Measurements from ENCODE around the gene PARP6.
"Not testable (repeated sequence)": the region's sequence is repeated elsewhere in the genome, so short reads cannot be mapped to it uniquely, and the experiment has no call there.

The PARP6 gene

DNA sequence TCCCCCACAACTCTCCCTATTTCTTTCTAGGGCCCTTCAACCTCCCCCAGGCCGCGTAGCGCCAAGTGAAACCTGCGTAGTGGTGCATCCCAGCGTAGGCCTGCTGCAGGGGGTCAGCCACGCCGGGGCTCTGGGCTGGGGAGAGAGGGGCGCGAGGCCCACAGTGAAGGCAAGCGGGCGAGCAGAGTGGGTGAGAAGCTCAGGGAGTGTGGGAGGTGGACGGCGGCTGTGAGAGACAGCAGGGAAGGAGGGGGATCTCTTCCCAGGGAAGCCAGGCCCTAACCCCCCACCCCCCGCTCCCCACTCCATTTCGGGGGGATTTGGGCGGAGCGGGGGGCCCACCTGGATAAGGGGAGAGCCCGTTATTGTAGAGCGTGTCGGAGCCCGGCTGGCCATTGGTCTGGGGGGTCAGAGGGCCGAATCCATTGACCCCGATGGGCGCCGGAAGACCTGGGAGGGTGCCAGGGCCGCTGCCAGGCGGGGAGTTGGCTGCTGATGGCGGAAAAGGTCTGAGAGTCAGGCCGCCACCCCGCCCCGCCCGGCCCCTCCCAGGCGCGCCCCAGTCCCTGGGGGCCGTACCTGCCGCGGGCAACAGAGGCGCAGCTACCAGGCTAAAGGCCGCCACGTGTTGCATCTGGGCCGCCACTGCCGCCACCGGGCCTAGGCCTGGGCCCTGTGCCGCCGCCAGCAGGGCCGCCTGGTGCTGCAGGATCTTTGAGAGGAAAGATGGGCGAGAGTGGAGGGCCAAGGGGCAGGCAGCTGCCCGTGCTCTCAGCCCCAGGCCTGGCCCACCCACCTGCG lies 16.6 kb upstream of the PARP6 start:
- Mint-ChIP-seq H3K27ac (no peak overlapping the region), H3K27me3 (no peaks in the 10 kb centered on the region), H3K9me3 (no peaks in the 10 kb centered on the region), H3K4me1 (ENCODE audit: low read depth) (no peaks in the 10 kb centered on the region), H3K36me3 (ENCODE audit: low read depth) (no peaks in the 10 kb centered on the region), H3K4me3 (no peak overlapping the region)

DNA sequence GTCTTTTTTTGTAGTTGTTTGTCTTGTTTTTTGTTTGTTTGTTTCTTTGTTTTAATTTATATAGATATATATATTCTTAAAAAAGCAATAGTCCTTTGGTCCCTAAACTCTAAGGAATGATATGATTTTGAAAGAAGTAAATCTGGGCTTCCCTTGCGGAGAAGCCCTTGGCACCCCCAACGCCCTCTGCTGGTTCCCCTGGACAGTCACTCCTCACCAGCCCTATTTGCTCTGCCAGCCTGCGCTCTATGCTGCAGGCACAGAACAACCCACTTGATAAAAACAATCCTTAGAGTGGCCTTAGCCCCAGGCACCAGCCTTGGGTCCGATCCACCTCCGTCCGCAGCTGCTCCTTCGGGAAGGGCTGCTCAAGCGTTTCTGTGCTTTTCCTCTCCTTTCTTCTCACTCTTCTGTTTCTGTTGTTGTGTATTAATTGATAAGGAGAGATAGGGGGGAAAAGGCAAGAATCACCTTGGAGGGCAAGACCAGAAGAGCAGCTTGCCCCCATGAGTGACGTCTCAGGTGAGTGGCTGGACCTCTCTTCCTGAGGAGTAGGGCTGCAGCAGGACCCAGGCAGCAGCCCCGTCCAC lies 13.7 kb upstream of the PARP6 start:
- Mint-ChIP-seq H3K27ac (no peak overlapping the region), H3K27me3 (no peaks in the 10 kb centered on the region), H3K4me3 (no peak overlapping the region), H3K36me3 (ENCODE audit: low read depth) (no peaks in the 10 kb centered on the region), H3K9me3 (no peaks in the 10 kb centered on the region), H3K4me1 (ENCODE audit: low read depth) (no peaks in the 10 kb centered on the region)

DNA sequence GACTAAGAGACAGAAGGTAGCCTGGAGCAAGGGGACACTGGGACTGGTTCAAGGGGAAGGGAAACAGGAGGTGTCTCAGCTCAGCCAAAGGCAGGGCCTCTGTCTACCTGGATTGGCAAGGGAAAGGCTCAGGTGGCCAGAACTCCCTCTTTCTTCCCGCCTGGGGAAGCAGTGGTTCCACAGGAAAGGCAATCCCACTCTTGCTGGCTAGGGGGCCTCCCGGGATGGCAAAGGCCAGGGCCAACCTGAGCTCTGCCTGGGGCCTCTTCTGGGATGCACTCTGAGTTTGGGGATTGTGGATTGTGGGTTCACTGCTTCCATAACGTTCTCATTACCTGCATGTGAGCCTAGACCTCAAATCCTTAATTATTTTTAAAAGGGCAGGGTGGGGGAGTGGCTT lies 13.0 kb upstream of the PARP6 start:
- Mint-ChIP-seq H3K27ac (no peak overlapping the region), H3K36me3 (ENCODE audit: low read depth) (no peaks in the 10 kb centered on the region), H3K4me1 (ENCODE audit: low read depth) (no peaks in the 10 kb centered on the region), H3K27me3 (no peaks in the 10 kb centered on the region), H3K9me3 (no peaks in the 10 kb centered on the region), H3K4me3 (no peak overlapping the region)

DNA sequence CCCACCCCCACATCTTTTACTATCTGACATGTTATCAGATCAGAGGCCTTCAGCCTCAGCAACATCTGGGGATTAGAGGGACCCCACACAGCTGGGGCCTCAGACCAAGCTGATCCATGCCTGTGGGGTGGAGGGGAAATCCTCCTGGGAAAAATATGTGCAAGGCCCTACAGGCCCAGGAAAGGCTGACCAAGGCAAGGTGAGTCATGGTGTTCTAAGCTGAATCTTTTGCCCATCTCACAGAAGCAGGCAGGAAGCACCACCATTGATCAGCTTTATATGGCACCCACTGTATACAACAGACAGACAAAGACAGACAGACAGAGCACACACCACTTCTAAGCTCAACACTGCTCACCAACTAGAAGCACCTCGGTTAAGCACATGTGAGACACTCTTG lies 12.4 kb upstream of the PARP6 start:
- Mint-ChIP-seq H3K27me3 (no peaks in the 10 kb centered on the region), H3K27ac (no peak overlapping the region), H3K36me3 (ENCODE audit: low read depth) (no peaks in the 10 kb centered on the region), H3K4me3 (no peak overlapping the region), H3K4me1 (ENCODE audit: low read depth) (no peaks in the 10 kb centered on the region), H3K9me3 (no peaks in the 10 kb centered on the region)

DNA sequence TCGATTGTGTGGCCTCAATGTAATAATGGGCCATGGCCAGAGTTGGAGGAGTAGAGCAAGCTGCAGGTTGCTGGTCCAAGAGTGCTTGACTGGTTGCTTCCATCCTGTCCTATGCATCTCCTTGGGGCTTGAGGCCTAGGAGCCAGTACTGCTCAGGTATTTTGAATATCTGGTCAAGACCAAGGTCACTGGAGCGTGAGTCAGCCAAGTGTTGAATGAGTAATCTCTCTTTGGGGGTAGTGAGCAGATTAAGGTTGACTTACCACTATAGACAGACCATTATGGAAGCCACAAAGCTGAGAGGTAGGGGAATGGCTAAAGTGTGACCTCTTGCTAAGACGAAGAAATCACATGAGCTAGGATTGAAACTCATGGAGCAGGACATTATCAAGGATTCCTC lies 9.4 kb upstream of the PARP6 start:
- Mint-ChIP-seq H3K4me1 (ENCODE audit: low read depth) (no peaks in the 10 kb centered on the region), H3K27ac (no peak overlapping the region), H3K36me3 (ENCODE audit: low read depth) (no peaks in the 10 kb centered on the region), H3K27me3 (no peaks in the 10 kb centered on the region), H3K9me3 (no peaks in the 10 kb centered on the region), H3K4me3 (no peak overlapping the region)

DNA sequence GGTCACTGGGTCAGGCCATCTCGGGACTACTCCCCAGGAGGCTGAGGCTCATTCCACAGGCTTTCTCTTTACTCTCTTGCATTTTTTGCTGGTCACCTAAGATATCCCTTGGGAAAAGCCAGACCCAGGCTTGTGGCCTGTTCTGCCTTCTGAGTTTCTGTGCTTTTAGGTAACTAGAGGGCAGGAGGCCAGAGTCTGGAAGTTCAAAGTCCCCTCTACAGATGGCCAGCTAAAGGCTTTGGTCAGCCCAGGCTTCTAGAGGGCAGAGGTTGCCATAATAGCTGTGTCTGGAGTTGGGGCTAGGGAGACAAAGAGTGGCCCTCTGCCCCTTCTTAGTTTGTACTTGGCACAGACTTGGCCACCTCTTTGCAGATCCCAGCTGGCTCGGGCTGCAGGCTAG lies 8.4 kb upstream of the PARP6 start:
- H3K27me3 Mint-ChIP-seq: no peaks in the 10 kb centered on the region
- no peaks in the 10 kb centered on the region for H3K4me1 Mint-ChIP-seq (ENCODE audit: low read depth)

DNA sequence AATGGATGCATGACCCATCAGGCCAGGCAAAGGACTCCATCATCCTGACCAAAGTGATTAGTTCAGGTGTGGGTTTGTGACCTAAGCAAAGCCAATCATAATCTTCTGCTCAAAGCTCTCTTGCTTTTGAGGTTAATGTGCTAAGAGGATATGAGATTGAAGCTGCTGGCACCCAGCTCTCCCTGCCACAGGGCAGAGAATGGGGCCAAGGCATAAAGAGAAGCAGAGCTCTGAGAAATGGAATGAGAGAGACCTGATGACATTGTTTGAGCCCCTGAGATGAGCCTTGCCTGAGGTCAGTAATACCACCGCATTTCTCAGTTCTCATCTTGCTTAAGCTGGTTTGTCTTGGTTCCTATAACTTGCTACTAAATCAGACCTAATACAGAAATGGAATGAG lies 6.4 kb upstream of the PARP6 start:
- H3K4me1 Mint-ChIP-seq (ENCODE audit: low read depth): peaks cover 4% of the 10 kb centered on the region
- H3K9me3 Mint-ChIP-seq: no peaks in the 10 kb centered on the region
- H3K36me3 Mint-ChIP-seq (ENCODE audit: low read depth): no peaks in the 10 kb centered on the region

More for the DNA sequence above, 8.4 kb upstream of the PARP6 start:
- H3K27ac Mint-ChIP-seq: no peak overlapping the region
- no peaks in the 10 kb centered on the region for H3K9me3 Mint-ChIP-seq
- H3K36me3 Mint-ChIP-seq (ENCODE audit: low read depth): no peaks in the 10 kb centered on the region
- no peak overlapping the region for H3K4me3 Mint-ChIP-seq

DNA sequence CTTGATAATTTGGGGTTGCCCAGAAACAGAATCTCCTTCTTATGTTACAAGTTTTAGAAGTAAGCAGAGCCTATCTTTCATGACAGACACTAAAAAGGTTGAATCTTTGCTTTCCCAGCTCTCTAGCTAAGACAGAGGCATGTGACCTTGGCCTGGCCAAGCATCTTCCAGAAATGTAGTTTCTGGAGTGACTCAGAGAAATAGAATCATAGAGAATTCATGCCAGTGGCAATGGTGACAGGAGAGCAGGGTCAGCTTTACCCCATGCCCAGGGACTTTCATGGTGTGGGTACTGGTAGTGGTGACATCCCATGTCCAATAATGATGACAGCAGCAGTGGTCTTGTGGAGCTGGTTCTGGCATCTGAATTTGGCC lies 4.0 kb upstream of the PARP6 start:
- peaks cover 20% of the 10 kb centered on the region for H3K4me1 Mint-ChIP-seq (ENCODE audit: low read depth)
- H3K36me3 Mint-ChIP-seq (ENCODE audit: low read depth): no peaks in the 10 kb centered on the region
- H3K9me3 Mint-ChIP-seq: no peaks in the 10 kb centered on the region
- no peak overlapping the region for H3K27ac Mint-ChIP-seq
- no peaks in the 10 kb centered on the region for H3K27me3 Mint-ChIP-seq
- H3K4me3 Mint-ChIP-seq: no peak overlapping the region

More for the DNA sequence above, 6.4 kb upstream of the PARP6 start:
- Mint-ChIP-seq H3K27me3 (no peaks in the 10 kb centered on the region), H3K4me3 (no peak overlapping the region), H3K27ac (no peak overlapping the region)

DNA sequence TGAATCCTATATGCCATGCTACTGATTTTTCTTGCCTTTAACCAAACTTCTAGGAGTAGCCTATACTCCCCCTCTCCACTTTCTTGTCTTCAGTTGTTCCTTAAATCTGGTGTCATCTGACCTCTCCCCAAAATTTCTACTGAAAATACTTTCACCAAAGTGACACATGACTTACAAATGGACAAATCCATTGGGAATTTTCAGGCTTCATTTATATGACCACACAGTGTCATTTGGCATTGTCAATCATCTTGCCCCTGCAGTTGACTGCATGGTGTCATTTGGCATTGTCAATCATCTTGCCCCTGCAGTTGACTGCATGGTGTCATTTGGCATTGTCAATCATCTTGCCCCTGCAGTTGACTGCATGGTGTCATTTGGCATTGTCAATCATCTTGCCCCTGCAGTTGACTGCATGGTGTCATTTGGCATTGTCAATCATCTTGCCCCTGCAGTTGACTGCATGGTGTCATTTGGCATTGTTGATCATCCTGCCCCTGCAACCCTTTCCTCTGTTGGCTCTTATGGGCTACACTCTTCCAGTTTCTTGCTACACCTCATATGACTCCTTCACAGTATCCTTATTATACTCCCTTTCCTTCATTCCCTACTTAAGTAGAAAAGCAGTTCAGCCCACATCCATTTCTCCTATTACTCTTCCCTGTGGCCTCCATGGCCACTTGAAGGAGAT lies 3.4 kb upstream of the PARP6 start:
- not testable (repeated sequence) for H3K27ac Mint-ChIP-seq; H3K36me3 Mint-ChIP-seq (ENCODE audit: low read depth)

DNA sequence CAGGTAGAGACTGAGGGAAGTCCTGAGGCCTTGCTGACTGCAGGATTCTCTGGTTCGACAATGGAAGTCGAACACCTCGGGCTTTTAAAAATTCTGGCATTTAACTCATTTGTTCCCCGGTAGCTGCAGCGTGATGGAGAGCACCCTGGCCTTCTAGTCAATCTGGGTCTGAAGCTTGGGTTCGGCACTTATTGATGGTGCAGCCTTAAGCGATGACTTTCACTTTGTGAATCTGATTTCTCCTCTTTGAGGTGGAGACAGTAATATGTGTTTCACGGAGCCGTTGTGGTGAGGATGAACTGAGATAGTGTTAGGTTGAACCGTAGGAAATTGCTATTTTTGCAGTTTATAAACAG lies 621 bp upstream of the PARP6 start:
- Mint-ChIP-seq H3K9me3 (no peaks in the 10 kb centered on the region), H3K36me3 (ENCODE audit: low read depth) (peaks cover 18% of the 10 kb centered on the region), H3K4me3 (peak overlapping the region; percentile 86)

More for the DNA sequence above, 3.4 kb upstream of the PARP6 start:
- not testable (repeated sequence) for H3K27me3 Mint-ChIP-seq, H3K9me3 Mint-ChIP-seq, H3K4me3 Mint-ChIP-seq
- peaks cover 25% of the 10 kb centered on the region for H3K4me1 Mint-ChIP-seq (ENCODE audit: low read depth)

DNA sequence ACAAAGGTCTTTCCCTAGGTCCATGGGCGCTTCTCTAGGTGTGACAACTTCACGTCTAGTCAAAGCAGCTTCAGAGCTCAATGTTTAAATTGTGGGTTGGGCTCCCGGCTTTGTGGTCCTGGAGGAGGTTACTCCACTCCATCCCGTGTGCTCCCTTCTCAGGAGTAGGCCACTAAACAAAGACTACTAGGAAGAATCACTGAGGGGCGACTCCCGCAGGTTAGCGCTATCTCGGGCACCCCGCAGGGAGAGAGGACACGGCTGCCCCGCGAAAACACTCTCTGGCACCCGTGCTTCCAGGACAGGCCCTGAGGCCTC lies 500 bp downstream of the PARP6 start:
- Mint-ChIP-seq H3K9me3 (no peaks in the 10 kb centered on the region), H3K27ac (peak overlapping the region; percentile 87), H3K36me3 (ENCODE audit: low read depth) (peaks cover 27% of the 10 kb centered on the region), H3K4me1 (ENCODE audit: low read depth) (peaks cover 36% of the 10 kb centered on the region), H3K27me3 (no peaks in the 10 kb centered on the region), H3K4me3 (peak overlapping the region; percentile 92)

More for the DNA sequence above, 621 bp upstream of the PARP6 start:
- H3K4me1 Mint-ChIP-seq (ENCODE audit: low read depth): peaks cover 36% of the 10 kb centered on the region
- H3K27me3 Mint-ChIP-seq: no peaks in the 10 kb centered on the region
- peak overlapping the region; percentile 93 for H3K27ac Mint-ChIP-seq

DNA sequence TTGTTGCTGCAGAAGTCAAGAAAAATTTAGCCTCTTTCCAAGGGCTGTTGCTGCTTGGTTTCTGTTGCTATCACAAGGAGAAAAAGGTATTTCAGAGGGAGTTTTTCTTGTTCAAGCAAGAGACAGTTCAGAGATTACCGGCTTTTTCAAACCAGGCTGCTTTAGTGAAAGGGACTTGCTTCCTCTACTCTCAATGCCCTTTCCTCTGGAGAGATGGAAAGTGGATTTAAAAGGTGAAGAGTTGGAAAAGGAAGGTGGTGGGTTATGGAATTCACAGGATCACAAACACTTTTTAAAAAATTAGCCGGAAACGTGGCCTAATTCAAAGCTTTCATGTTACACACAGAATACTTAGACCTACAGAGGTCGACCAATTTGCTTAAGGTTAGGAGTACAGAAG lies 1.1 kb downstream of the PARP6 start:
- Mint-ChIP-seq H3K9me3 (no peaks in the 10 kb centered on the region), H3K4me3 (peak overlapping the region; percentile 92), H3K27ac (peak overlapping the region; percentile 87)

DNA sequence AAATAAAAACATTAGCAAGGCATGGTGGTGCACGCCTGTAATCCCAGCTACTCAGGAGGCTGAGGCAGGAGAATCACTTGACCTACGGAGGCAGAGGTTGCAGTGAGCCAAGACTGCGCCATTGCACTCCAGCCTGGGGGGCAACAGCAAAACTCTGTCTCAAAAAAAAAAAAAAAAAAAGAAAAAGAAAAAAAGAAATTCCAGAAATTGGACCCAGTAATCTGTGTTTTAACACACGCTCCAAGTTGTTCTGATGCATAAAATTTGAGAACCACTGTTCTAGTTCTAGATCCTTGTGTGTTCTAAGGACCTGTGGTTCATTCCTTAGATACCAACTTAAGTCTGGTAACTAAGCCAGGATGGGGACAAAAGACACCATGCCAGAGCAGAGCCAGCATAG lies 2.6 kb downstream of the PARP6 start:
- Mint-ChIP-seq H3K4me3 (no peak overlapping the region), H3K4me1 (ENCODE audit: low read depth) (peaks cover 50% of the 10 kb centered on the region), H3K27ac (no peak overlapping the region), H3K27me3 (no peaks in the 10 kb centered on the region), H3K36me3 (ENCODE audit: low read depth) (peaks cover 48% of the 10 kb centered on the region), H3K9me3 (no peaks in the 10 kb centered on the region)

More for the DNA sequence above, 1.1 kb downstream of the PARP6 start:
- Mint-ChIP-seq H3K4me1 (ENCODE audit: low read depth) (peaks cover 36% of the 10 kb centered on the region), H3K36me3 (ENCODE audit: low read depth) (peaks cover 34% of the 10 kb centered on the region), H3K27me3 (no peaks in the 10 kb centered on the region)

DNA sequence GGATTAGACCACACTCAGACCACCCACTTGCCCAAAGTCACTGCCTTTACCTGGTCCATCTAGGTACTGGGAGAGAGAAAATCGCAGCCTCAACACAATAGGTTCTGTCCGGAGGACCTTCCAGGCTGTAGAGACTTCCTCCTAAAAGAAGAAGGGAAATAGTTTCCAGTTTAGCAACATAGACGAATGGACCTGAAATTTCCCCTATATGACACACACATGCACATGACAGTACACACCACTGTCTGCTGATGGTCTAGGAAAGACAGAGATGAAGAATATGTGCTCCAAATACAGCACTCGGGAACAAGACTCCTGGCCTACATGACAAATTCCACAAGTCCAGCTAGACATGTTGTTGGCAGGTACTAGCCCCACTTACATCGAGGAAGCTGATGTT lies 7.3 kb downstream of the PARP6 start:
- no peak overlapping the region for H3K27ac Mint-ChIP-seq
- no peaks in the 10 kb centered on the region for H3K27me3 Mint-ChIP-seq
- H3K36me3 Mint-ChIP-seq (ENCODE audit: low read depth): peaks cover 87% of the 10 kb centered on the region
- no peak overlapping the region for H3K4me3 Mint-ChIP-seq
- no peaks in the 10 kb centered on the region for H3K9me3 Mint-ChIP-seq
- H3K4me1 Mint-ChIP-seq (ENCODE audit: low read depth): peaks cover 45% of the 10 kb centered on the region

DNA sequence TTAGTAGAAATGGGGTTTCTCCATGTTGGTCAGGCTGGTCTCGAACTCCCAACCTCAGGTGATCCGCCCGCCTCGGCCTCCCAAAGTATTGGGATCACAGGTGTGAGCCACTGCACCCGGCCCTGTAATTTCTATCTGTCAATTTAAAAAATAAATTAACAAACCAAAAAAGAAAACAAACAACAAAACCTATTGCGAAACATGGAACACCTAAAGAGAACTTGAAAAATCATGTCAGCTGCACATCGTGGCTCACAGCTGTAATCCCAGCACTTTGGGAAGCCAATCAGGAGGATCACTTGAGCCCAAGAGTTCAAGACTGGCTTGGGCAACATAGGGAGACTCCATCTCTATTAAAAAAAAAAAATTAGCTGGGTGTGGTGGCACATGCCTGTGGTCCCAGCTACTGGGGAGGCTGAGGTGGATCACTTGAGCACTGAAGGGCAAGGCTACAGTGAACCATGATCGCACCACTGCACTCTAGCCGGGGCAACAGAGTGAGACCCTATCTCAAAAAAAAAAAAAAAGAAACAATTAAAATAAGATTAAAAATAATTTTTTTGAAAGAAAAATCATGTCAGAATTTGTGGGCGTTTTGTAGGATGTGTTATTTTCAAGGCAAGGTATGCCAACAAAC lies 19.6 kb downstream of the PARP6 start:
- no peaks in the 10 kb centered on the region for H3K9me3 Mint-ChIP-seq
- no peaks in the 10 kb centered on the region for H3K27me3 Mint-ChIP-seq
- H3K4me1 Mint-ChIP-seq (ENCODE audit: low read depth): no peaks in the 10 kb centered on the region
- H3K27ac Mint-ChIP-seq: no peak overlapping the region
- H3K4me3 Mint-ChIP-seq: no peak overlapping the region
- H3K36me3 Mint-ChIP-seq (ENCODE audit: low read depth): peaks cover 75% of the 10 kb centered on the region
